ENCODE results near the gene RYR1.

- no peak for TF ChIP-seq CTCF (IDR thresholded peaks at IDR 0.05; ENCODE audit: borderline replicate concordance, extremely low read depth, low read length, poor library complexity, severe bottlenecking)
- no peak for TF ChIP-seq EZH2 (IDR thresholded peaks at IDR 0.05; ENCODE audit: borderline replicate concordance, low read depth, low read length, severe bottlenecking)
Measured at GRCh38 chr19:38599722-38600121, 166.2 kb downstream of the RYR1 start.

Measured in DND-41 (cell line).